Stimulated activated CD8-positive, alpha-beta memory T cell treated with anti-CD3 and anti-CD28 coated beads, Interleukin-15, amount 100 ng/mL, for 4 hours (primary cell): ENCODE data around the gene ADH1C.
"Not testable (repeated sequence)": the region's sequence is repeated elsewhere in the genome, so short reads cannot be mapped to it uniquely, and the experiment has no call there.

Source experiments
- DNase-seq, 2 donors: peaks; one replicate each; pipeline ENCODE4 v3.0.0-alpha.2; 2020; ENCODE audit warnings: low read depth in 2 of 2

ADH1C gene

GRCh38 chr4:99357948-99358347 lies 5.4 kb upstream of the ADH1C start:
- no peak for DNase-seq

GRCh38 chr4:99356992-99357391 lies 4.4 kb upstream of the ADH1C start:
- DNase-seq, result no peak

GRCh38 chr4:99356149-99356548 lies 3.6 kb upstream of the ADH1C start:
- not testable (repeated sequence) for DNase-seq

- DNase-seq, result no peak
These were observed 1.1 kb downstream of the ADH1C start for GRCh38 chr4:99351487-99351886.

GRCh38 chr4:99349338-99349737 lies 3.2 kb downstream of the ADH1C start:
- no peak for DNase-seq

GRCh38 chr4:99342624-99343023 lies 9.9 kb downstream of the ADH1C start:
- DNase-seq, result not testable (repeated sequence)

- DNase-seq, result no peak
These were observed 11.1 kb downstream of the ADH1C start for GRCh38 chr4:99341426-99341825.

- DNase-seq, result no peak
These were observed 13.4 kb downstream of the ADH1C start for GRCh38 chr4:99339172-99339571.

GRCh38 chr4:99336553-99336952 lies 16.0 kb downstream of the ADH1C start:
- no peak for DNase-seq

GRCh38 chr4:99334880-99335279 lies 17.7 kb downstream of the ADH1C start:
- no peak for DNase-seq

- no peak for DNase-seq
These were observed 21.9 kb downstream of the ADH1C start for GRCh38 chr4:99330648-99331047.

- no peak for DNase-seq
These were observed 22.7 kb downstream of the ADH1C start for GRCh38 chr4:99329876-99330275.

GRCh38 chr4:99324979-99325378 lies 27.6 kb downstream of the ADH1C start:
- DNase-seq, result no peak

GRCh38 chr4:99324361-99324760 lies 28.2 kb downstream of the ADH1C start:
- DNase-seq, result no peak

- DNase-seq, result no peak
These were observed 28.8 kb downstream of the ADH1C start for GRCh38 chr4:99323756-99324155.

GRCh38 chr4:99321241-99322191 lies 31.0 kb downstream of the ADH1C start, which contains the start of gene ADH1B:
TSS of gene ADH1B (minus strand) at chr4:99321401. CDS start at chr4:99321331, 70 bp downstream.
- no peak for DNase-seq

- DNase-seq, result not testable (repeated sequence)
These were observed 34.7 kb downstream of the ADH1C start for GRCh38 chr4:99317811-99318210.

- DNase-seq, result no peak
These were observed 35.2 kb downstream of the ADH1C start for GRCh38 chr4:99317354-99317753.

GRCh38 chr4:99315839-99316238 lies 36.7 kb downstream of the ADH1C start:
- DNase-seq, result no peak

GRCh38 chr4:99314211-99314610 lies 38.3 kb downstream of the ADH1C start:
- DNase-seq, result no peak

- DNase-seq, result no peak
These were observed 42.2 kb downstream of the ADH1C start for GRCh38 chr4:99310389-99310788.

- DNase-seq, result no peak
These were observed 46.7 kb downstream of the ADH1C start for GRCh38 chr4:99305638-99306400.
